Hindlimb muscle (tissue), 1 donor: Measurements from ENCODE around the gene CAMK2G. TPM values are rescaled to one million over a fixed set of nuclear protein-coding genes. Genes with fewer than 3 reads are reported as not detected.
"Not testable (repeated sequence)": the region's sequence is repeated elsewhere in the genome, so short reads cannot be mapped to it uniquely, and the experiment has no call there.

Experiments
- DNase-seq: peaks from one replicate; pipeline ENCODE4 v3.0.0-alpha.2; 2013
- polyA plus RNA-seq: library from polyadenylated mRNA; unstranded; fragments of 120-200 nt; gene quantifications from one replicate; pipeline ENCODE4 v1.2.1, GENCODE V29; 2013; ENCODE audit not compliant: insufficient read length

Gene CAMK2G
- polyA plus RNA-seq, 1 donor, result 31.5 TPM

DNA sequence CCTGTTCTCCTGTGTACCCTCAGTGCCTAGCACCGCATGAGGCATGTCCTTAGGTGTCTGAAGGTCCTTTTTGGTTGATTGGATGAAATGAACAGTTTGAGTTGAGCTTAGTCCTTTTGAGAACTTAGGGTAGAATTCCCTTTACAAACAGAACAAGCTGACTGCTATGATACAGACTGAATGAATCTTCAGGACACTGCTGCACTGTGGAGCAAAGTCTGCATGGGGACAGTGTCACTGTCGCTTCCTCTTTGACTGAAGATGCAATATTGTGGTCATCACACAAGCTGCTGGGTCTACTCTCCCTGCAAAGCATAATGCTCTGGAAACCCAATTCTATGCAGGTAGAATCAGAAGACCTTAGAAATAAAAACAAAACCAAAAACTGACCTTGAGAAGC is 28.0 kb upstream of the CAMK2G start:
- no peak for DNase-seq

DNA sequence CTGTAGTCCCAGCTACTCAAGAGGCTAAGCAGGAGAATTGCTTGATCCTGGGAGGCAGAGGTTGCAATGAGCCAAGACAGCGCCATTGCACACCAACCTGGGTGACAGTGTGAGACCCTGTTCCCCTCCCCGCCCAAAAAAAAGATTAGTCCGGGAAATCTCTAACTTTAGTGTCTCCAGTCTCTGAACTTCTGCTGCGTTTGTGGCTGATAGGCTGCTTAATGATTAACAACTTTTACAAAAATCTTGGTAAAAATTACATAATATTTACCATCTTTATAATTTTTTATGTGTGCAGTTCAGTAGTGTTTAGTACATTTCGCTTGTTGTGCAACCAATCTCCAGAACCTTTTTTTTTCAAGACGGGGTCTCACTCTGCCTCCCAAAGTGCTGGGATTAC is 26.9 kb upstream of the CAMK2G start:
- no peak for DNase-seq

DNA sequence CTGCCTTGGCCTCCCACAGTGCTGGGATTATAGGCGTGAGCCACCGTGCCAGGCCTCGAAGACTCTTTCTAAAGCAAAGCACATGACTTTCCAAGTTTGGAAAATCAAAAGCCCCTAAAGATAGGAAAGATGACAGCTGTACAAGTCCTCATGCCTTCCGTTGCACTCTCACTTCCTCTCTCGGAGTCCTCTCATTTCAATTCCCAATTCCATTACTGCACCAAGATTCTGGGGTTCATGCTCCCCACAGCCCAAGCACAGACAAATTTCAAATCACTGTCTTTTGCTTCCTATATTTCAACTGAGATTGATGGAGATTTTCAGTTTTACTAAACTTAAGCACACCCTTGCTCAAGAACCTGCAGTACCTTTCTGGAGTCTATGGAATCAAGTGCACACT is 25.7 kb upstream of the CAMK2G start:
- no peak for DNase-seq

DNA sequence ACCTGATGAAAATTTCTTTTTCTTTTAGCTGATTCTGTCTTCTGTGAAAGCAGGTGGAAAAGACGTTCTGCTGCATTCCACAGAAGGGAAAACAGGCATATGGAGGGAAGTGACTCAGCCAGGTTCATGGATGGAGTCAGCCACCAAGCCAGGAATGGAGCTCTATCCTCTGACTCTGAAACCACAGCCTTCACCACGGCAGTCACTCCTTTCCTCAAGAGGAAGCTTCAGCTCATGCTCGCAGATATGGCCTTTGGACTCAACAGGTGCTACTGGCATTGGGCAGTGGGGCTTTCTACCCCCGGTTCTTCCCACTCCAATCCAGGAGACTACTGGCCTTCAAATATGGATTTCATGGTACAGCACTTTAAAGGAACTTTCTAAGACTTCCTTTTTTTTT is 25.1 kb upstream of the CAMK2G start:
- no peak for DNase-seq

DNA sequence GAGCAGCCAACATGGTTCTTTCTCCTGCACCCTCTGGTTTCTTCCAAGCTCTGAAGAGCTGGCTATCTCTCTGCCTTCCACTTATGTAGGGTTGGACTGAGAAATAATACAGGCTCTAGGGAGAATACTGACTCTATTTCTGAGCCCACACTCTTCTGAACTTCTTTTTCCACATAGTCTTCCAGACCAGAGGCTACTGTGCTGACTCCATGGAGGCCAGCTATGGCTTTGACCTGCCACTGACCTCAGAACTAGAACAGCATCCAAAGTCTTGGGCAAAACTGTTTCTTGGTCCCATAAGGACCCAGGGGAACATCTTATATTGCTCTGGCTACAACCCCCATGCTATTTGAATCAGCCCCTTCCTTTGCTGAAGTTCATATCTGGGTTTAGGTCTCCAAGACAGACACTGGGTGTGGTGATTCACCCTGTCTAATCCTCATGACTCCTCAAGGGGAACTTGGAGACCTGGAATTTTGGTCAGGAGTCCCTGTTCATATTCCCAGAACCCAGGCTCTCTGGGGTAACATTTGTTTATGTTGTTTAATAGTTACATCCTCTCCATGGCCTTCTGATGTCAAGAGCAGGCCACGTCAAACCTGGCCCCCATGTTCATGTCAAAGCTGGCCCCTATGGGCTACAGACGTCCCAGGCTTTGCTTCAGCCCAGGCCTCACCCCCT is 24.5 kb upstream of the CAMK2G start:
- no peak for DNase-seq

DNA sequence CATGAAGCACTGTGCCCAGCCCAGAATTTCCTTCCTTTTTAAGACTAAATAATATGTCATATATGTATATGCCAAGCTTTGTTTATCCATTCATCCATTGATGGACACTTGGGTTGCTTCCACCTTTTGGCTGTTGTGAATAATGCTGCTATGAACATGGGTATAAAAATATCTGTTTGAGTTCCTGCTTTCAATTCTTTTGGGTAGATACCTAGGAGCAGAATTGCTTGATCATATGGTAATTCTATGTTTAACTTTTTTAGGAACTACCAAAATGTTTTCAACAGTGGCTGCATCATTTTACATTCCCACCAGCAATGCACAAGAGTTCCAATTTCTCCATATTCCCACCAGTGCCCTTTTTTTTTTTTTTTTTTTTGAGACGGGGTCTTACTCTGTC is 23.3 kb upstream of the CAMK2G start:
- DNase-seq, result no peak

DNA sequence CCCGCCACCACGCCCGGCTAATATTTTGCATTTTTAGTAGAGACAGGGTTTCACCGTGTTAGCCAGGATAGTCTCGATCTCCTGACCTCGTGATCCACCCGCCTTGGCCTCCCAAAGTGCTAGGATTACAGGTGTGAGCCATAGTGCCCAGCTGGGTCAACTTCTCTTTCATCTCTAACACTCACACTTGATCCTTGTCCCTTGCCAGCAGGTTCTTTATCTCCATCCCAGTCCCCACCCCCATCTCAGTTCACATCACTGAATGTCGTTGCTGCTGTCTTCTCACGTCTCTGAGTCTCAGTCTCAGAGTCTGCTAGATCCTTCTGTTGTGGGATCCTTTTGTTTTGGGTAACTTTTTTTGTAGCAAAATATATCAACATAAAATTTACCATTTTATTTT is 21.0 kb upstream of the CAMK2G start:
- not testable (repeated sequence) for DNase-seq

DNA sequence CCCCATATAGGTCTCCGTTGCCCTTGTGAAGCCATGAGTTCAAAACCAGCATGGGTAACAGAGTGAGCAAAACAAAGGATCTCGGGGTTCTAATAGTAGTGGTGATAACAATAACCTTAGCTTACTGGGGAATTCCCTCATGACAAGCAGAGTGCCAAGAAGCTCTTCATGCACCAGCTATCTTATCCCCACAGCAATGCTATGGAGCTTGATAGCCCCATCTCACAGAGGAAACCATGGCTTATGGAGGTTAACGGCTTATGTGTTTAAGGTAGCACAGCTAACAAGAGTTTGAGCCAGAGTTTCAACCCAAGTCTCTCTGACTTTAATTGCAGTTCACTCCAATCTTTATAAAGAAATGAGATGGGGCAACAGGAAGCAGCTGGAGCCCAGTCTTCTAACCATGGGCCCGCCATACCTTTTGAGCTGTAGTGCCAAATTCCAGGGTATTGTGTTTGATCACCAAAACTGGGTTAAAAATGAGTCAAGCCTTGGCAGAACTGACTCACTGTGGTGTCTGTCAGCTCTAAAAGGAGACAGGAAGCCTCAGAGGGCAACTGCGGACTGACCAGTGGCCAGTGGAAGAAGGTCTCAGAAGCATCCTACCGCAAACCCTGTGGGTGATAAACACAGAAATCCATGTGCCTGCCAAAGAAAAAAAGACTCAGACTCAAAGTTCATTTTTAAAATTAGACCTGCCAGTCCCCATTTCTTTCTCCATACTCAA is 20.1 kb upstream of the CAMK2G start:
- no peak for DNase-seq

DNA sequence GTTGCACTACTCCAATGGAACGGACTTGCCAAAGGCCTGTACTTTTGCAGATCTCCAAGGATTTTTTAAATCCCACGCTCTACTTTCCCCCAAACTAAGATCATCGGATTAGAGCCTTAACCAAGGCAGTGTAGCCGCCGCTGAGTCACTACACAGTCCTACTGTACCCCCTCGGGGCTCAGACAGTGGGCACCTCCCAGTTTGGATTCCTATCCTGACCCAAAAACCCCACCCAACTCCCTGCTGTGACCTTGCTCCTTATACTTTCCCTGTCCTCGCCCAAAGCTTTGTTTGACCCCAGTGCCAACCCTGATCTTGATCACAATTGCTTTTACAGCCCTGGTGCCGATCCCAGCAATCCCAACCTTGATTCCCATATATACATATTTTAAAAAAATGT is 19.1 kb upstream of the CAMK2G start:
- no peak for DNase-seq

DNA sequence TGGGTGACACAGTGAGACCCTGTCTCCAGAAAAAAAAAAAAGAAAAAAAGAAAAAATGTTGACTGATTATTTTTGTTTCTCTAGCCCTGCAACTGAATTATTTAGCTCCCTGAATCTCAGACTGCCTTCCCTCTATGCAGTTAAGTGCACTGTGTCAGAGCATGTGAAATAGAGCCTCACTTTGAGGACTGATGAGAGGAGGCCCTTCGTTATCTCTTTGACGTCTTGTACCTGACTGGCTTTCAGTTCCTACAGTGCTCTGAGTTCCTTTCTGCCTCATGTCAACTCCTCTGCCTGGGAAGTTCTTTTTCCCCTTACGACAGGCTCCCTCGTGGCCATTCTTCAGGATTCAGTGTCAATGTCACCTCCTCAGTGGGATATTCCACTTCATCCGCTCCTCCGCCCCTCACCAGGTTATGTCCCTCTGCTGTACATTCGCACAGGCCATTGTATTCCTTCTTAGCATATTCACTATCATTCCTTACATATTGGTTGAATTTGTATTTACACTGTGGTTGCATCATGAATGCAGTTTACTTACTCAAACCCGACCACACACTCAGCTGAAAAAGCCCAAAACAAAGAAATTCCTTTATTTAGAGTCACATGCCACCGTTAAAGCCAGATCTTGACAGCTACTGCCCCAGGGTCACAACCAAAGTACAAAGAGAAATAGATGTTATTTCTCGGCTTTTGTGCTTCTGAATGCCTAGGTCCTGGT is 18.1 kb upstream of the CAMK2G start:
- no peak for DNase-seq

DNA sequence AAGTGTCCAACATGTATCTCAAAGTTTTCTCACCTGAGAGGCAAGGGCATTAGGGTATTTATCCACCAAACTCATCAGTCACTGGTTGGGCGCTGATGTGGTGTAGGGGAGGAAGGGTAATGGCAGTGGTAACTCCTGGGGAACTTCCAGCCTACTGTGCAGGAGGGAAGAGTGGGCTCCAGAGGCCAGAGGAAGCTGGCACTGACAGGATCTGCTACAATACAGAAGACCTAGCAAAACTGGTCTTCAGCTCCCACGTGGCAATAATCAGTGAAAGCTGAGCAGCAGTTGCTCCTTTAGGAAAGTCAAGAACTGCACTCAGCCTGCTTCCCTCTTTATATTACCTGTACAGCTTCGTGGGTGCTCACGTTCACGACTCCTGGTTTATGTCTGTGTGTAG is 17.2 kb upstream of the CAMK2G start:
- DNase-seq, result no peak

DNA sequence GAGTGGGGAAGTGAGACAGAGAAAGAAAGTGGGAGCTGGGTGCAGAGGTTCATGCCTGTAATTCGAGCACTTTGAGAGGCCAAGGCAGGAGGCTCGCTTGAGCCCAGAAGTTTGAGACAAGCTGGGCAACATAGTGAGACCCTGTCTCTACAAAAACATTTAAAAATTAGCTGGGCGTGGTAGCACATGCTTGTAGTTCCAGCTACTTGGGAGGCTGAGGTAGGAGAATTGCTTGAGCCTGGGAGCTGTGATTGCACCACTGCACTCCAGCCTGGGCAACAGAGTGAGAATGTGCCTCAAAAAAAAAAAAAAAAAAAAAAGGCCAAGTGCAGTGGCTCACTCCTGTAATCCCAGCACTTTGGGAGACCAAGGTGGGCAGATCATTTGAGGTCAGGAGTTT is 16.5 kb upstream of the CAMK2G start:
- DNase-seq, result not testable (repeated sequence)

DNA sequence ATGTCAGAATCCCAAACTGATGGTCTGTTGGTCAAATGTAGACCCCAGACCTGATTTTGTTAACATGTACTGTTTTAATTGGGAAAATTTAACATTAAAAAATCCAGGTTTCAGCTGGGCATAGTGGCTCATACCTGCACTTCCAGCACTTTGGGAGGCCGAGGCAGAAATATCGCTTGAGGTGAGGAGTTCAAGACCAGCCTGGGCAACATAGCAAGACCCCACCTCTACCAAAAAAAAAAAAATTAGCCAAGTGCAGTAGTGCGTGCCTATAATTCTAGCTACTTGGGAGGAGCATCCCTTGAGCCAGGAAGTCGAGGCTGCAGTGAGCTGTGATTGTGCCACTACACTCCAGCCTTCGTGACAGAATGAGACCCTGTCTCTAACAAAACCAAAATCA is 15.9 kb upstream of the CAMK2G start:
- no peak for DNase-seq

DNA sequence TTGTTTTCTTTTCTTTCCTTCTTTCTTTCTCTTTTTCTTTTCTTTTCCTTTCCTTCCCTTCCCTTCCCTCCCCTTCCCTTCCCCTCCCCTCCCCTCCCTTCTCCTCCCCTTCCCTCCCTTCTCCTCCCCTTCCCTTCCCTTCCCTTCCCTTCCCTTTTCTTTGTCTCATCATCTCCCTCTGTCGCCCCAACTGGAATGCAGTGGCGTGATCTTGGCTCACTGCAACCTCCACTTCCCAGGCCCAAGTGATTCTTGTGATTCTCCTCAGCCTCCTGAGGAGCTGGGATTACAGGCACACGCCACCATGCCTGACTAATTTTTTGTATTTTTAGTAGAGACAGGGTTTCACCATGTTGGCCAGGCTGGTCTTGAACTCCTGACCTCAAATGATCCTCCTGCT is 15.1 kb upstream of the CAMK2G start:
- DNase-seq, result not testable (repeated sequence)

DNA sequence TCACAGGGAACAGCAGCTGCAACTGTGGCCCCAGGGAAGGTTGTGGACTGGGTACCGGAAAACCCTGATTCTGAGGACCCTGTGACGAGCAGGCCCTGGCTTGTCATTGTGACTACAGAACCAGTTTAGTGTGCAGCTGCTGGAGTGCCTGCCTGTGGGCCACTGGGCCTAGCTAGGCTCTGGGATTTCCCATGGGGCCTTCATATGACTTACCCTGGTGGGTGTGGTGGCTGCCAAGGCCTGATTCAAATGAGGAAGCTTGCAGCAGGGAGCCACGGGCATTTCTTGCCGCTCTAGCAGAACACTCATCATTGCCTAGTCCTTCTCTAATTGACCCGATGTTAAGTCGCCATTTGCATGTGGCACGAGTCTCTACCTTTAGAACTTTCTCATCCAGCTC is 14.7 kb upstream of the CAMK2G start:
- no peak for DNase-seq

DNA sequence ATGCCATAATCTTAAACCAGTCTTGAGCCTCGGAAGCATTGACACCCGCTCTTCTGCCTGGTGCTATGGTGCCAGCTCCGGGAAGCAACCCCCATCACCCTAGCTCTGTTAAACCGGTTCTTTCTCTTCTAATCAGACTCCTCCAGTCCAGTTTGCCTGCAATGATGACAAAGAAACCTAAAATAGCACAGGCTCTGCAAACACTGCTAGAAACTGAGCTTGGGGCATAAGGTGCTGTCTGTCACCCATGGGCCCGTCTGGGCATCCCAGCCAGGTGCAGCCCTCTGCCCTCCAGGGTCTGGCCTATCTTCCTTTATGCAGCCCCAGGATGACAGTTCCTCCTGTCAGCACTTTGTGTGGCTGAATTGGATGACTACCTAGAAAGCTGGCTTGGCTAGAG is 14.2 kb upstream of the CAMK2G start:
- DNase-seq, result no peak

DNA sequence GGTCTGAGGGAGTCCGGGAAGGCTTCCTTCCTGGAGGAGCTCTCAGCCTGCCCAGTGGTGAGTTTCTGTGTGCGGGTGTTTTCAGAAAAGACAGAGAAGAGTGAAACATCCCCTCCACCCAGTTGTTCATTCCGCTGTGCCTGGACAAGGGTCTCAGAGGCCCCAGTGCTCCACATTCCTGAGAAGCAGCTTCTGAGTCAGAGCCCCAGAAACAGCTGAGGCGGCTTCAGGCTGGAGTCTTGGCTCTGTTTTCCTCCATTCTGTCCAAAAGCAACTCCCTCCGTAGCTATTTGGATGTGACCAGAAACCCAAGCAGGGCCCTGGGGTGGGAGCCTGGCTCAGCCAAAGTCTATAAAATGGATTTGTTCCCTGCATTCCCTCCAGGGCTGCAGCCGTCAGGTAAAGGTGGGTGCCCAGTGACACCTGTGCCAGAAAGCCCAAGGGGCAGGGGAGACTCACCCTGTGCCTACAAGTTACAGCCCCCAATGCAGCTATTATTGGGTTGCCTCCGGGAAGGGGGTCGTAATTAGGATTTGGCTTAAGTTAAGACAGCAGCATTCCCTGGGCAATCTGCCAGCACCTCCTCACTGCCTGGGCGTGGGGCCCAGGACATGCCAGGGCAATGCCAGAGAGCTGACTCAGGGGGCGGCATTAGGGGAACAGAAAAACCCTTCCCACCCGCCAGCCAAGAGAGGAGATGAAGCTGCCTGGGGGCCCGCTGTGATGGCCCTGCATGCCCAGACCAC is 13.1 kb upstream of the CAMK2G start:
- DNase-seq, result peak; percentile 74

DNA sequence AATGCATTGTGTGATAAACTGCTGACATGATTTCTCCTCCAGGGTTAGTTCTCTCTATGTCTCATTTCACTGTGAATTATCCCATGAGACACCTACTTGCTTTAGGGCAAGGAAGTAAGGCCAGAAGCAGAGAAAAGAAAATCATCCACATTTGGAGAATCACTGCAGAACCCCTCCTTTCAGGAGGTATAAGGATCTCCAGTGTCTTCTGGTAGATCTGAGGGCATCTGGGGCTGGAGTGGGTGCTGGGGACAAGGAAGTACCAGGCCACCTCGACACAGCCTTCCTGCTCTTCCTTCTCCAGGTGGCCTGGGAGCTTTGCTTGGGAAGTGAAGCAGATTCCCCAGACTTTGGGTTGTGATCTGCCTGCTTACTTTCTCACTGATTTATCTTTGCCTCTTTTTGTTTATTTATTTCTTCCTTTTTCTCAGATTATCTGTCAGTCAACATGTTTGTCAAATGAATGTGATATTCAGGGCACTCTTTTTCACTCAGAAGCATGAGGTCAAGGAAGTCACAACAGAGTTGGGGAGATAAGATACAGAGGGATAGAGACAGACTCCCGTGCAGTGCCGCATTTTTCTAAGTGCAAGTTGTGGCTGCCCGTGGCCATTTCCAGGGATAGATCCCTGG is 12.4 kb upstream of the CAMK2G start:
- no peak for DNase-seq

DNA sequence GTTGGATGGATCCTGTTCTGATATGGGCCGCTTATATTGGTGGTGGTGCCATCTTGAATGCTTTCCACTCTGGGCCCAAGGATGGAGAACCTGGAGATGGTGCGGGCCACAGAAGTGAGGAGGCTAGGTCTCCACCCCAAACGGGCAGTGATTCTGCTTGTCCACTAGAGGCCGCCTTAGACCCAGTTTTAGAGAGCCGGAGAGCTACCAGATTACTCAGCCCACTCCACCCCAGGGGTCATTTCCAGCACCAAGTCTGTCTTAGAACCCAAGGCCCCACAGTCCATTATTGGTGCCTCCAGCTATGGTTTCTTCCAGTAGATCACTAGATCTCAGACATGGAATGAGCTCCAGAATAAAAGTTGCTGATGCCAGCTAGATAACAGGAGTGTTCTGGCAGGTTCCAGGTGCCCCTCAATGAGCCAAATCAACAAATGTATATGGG is 11.8 kb upstream of the CAMK2G start:
- DNase-seq, result peak; percentile 83

DNA sequence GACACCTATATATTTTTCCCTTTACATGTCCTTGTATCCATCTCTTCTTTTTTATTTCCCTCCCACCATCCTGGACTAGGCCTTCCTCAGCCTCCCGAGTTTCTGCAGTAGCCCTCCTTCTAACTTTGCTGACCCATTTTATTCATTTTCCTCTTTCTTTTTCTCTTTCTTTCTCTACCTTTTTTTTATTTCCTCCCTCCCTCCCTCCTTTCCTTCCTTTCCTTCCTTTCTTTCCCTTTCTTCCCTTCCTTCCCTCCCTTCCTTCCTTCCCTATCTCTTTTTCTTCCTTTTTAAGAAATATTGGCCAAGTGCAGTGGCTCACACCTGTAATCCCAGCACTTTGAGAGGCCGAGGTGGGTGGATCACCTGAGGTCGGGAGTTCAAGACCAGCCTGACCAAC is 9.7 kb upstream of the CAMK2G start:
- DNase-seq, result no peak

DNA sequence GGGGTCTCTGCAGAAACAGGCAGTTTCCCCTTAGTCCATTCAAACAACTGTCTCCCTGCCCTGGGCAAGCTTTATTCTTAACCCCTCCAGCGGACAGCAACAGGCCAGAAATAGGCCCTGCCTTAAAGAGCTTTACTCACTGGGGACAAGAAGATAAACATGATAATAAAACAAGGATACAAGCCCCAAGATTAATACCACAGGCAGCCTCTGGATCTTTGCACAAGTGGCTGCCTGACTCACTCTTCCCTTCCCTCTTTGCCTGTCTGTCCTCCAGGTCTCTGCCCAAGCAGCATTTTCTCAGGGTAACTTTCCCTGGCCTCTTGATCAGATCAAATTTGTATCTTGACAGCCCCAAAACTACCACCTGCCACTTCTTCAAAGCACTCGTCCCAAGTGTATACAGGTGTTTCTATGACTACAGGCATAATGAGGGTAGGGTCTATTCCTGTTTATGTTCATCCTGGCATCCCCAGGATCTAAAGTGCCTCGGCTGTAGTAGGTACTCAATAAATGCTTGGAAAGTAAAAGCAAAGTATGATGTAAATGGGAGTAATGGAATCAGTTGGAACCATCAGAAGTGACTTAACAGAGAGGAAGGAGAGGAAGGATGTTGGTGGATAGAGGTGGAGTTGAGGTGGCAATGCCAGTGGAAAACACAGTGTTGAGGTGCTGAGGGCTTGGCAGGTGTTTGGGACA is 7.0 kb upstream of the CAMK2G start:
- no peak for DNase-seq
